ENCODE data around the gene MINDY3.
"Not testable (repeated sequence)": the region's sequence is repeated elsewhere in the genome, so short reads cannot be mapped to it uniquely, and the experiment has no call there.

Gene MINDY3

DNA sequence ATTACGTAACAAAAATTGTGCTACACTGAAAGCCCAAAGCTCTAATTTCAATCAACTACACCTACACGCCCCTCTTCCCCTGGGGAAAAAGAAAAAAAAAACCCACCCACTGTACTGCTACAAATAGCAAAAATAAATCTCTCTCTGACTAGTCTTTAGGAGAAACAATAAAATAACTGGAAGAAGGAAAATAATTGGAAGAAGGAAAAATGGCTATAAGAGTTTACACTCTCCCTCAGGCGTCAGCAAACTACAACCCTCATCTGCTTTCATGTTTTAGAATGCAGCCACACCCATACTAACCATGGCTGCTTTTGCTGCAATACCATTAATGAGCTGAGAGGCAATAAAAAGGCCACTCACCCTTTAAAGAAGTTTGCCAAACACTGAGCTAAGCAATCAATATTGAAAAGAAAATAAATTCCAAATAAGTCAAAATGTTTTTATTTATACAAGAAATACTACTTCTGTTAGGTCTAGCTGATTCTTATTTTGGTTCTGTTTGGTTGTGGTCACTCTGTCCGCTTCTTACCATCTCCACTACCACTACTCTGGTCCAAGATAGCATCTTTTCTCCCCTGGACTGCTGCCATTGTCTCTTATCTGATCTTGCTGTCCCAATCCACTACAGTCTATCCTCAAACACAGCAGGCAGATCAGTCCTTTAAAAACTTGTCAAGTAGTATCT, 3.8 kb downstream of the MINDY3 start:
- no peak for DNase-seq (ENCODE audit: low read depth)

DNA sequence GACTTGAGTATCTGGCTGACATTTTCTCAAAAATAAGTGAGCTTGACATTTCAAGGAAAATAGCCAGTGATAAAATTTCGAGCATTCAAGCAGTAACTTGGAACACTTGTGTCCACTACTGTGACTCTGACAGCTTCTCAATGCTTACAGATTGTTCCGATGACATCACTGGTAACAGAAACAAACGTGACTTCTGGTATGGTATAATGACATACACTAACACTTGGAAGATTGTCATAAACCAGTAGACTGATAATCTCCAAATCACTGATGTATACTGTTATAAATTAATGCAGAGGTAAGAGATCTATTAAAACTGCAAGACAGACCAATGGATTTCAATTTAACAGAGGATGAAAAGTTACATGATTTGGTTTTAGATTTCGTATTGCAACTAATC, 6.5 kb downstream of the MINDY3 start:
- DNase-seq (ENCODE audit: low read depth) = no peak

DNA sequence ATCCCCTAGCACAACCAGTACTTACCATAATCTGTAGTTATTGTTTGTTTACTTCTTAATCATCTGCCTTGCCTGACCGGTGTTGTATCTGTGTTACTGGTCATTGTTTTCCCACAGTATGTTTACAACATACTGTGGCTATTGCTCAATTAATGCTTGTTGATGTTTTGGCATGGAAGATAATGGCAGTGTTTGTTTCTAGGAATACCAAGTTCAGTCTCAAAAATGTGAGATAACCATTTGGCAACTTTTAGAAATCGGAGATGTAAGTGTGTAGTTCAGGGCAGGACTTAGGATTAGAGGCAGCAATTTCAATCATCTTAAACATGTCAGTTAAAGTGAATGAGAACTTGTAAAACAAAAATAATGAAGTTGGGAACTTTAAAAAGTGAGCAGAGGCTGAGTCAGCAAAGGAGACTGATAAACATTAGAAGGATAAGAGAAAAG, 8.2 kb downstream of the MINDY3 start:
- no peak for DNase-seq (ENCODE audit: low read depth)

DNA sequence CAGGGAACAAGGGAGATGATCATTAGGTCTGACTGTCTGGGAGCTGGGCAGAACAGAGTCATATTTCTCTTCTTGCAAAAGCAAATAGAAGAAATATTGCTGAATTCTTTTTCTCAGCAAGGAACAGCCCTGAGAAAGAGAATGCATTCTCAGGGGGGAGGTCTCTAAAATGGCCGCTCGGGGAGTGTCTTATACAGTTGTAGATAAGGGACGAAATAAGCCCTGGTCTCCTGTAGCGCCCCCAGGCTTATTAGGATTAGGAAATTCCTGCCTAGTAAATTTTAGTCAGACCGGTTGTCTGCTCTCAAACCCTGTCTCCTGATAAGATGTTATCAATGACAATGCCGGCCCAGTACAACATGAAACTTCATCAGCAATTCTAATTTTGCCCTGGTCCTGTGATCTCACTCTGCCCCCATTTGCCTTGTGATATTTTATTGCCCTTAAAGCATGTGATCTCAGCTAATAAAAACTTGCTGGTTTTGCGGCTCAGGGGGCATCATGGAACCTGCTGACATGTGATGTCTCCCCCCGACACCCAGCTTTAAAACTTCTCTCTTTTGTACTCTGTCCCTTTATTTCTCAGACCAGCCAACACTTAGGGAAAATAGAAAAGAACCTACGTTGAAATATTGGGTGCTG, 9.8 kb downstream of the MINDY3 start:
- not testable (repeated sequence) for DNase-seq (ENCODE audit: low read depth)

DNA sequence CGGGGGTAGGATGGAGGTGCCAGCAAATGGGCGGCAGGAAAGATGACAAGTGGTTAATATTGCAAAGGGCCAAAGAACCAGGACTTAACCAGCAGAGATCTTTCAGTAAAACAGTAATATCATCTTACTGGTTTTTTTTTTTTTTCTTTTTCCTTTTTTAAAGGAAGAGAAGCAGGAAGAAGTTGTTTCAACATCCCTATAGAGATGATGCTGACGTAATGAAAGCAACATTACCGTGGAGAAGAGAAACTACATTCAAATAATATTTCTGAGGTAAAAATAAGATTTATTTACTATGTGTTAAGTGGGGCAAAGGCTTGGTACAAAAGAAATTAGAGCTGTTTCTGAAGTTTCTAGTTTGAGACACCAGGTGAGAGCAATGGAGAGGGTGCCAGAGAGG, 11.0 kb downstream of the MINDY3 start:
- no peak for DNase-seq (ENCODE audit: low read depth)

DNA sequence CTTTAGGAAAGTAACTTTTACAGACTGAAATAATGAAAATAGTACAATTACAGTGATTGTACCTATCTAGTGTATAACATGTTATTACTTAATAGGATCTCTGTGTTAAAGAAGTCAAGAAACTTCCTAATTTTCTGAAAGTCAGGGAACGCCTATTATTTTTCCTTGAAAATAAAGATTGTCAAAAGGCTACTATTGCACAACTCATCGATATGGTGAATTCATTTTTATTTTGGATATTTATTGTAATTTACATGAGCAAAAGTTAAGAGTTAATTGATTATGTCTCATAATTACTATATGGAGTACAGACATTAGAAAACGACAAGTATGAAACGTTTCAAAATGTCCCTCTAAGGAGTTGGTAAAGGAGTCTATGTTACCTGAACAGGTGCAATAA, 12.8 kb downstream of the MINDY3 start:
- no peak for DNase-seq (ENCODE audit: low read depth)

DNA sequence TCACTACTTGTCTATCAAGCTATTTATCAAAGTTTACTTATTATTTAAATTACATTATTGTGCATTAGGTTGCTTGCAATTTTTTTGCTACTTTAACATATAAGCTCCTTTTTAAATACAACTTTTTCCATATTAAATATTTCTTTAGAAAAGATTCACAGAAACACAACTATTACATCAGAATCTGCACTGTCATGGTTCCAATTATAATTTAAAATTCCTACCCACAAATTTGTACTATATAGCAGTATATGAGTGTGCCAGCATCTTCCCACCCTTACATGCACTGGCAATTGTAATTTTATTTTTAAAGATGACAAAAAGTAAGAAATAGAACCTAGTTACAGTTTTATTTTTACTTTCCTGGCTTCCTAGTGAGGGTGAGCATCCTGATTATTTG, 15.8 kb downstream of the MINDY3 start:
- no peak for DNase-seq (ENCODE audit: low read depth)

DNA sequence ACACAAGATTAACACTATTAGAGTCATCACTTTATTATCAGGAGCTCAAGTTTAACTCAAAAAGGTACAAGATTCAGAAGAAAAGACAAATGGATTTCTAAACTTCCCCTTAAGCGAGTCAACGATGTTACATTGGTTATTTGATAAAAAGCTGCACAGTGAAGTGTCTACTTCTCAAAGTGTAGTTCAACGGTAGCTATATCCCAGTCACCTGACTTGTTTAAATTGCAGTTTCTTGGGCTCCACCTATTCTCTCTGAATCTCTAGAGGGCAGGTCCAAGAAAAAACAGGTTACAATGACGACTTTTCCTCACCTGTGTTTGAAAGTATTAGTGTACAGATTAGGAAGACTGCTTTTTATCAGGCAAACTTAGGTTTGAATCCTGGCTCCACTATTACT, 16.6 kb downstream of the MINDY3 start:
- DNase-seq (ENCODE audit: low read depth) = no peak

DNA sequence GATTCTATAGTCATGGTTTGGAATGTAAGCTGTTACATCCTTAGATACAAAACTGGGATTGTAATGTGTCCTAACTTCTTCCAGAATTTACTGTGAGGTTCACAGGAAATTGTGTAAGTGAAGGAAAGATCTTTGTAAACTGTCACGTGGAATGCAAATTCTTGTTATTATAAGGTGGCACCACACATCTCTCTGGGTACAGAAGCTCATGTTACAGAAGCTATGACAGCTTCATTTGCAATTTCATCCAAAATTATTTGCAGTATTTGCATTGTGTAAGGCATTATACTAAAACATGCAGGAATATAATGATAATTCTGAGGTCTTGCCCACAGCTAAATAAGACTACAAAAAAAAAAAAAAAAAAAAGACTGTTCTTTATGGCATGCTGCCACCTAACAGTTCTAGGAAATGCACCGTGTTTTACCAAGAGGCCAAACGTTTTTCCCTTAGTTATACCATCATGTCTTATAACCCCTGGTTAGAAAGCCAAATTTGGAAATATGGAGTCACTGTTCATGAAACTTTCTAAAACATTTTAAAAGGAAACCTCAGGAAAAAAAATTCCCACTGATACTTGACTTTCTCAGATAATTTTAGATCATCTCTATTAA, 17.6 kb downstream of the MINDY3 start:
- no peak for DNase-seq (ENCODE audit: low read depth)

DNA sequence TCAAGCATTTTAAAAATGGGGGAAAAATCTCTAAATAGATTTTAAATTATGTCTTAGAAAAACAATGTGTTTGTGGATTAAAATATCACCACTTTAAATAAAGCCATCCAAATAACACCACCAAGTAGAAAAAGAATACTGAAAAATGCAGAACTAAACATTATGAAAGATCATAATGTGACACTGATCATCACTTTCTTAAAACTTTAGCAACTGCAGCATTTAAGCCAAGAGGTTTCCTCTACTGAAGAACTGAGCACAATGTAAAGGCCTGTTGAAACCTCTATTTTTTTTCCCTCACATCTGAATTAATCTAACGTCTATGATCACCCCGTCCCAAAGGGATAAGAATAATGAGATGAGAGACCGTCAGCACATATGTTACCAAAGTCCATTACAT, 18.6 kb downstream of the MINDY3 start:
- no peak for DNase-seq (ENCODE audit: low read depth)

DNA sequence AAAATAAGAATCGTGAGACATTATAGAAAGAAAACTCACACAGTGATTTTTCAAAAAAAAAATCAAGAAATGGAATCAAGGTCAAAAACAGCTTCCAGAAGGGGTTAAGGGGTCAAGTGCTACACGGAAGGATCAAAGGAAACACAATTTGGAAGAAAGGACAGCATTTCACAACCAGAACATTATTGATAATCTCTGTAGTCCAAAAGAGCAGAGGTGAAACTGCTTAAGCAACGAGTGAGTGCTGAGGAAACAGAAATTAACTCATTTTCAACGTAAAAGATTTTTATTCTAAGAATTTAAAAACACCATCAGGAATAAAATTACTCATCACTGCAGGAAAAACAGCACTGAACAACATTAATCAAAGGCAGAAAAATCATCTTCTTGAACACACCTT, 23.5 kb downstream of the MINDY3 start:
- no peak for DNase-seq (ENCODE audit: low read depth)

DNA sequence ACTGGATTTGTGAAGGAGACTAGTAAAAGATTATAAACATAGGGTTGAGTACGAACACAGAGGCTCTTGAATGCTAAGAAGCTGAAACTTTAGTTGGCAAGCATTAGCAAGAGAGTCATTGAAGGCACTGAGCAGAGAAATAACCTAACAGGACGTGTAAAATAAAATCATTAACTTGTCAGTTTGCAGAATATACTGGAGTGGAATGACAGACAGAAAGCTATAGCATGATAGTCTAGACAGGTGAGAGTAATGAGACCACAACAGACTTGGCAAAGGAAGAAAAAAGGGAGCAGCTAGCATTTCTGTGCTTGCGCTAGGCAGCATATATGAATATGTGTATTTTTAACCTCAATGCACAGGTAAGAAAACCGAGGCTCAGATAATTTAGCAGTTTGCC, 30.8 kb downstream of the MINDY3 start:
- no peak for DNase-seq (ENCODE audit: low read depth)

DNA sequence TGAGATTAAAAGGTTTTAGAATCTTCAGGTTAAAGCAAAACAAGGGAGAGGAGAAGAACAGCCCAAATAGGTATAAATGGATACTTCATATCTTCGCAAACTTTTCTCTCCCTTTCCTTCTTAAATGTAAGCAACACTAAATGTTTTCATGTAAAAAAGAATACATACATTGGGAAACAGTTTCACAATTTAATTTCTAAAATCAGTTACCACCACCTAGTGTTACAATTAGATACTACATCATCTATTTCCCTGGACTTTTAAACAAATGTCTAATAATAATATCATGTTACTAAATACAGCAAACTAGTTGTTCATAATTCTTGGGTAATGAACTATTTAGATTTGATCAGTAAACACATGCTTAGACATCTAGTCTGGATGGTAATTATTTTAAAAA, 35.8 kb downstream of the MINDY3 start:
- no peak for DNase-seq (ENCODE audit: low read depth)

DNA sequence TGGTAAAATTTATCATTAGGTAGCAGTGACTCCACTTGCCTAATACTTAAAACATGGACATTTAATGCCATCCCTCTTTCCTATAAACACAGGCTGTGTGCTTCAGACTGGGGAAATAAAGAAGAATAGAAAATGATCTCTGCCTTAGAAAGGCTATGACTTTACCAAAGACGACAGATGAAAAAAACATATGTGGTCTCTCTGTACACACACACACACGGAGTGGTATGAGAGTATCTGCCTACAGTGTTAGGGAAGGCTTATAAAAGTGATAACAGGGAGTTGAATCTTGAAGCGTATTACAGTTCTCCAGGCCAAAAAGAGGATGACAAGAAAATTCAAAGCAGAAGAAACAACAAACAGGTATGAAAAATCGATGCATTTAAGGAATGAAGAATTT, 38.2 kb downstream of the MINDY3 start:
- DNase-seq (ENCODE audit: low read depth) = no peak

DNA sequence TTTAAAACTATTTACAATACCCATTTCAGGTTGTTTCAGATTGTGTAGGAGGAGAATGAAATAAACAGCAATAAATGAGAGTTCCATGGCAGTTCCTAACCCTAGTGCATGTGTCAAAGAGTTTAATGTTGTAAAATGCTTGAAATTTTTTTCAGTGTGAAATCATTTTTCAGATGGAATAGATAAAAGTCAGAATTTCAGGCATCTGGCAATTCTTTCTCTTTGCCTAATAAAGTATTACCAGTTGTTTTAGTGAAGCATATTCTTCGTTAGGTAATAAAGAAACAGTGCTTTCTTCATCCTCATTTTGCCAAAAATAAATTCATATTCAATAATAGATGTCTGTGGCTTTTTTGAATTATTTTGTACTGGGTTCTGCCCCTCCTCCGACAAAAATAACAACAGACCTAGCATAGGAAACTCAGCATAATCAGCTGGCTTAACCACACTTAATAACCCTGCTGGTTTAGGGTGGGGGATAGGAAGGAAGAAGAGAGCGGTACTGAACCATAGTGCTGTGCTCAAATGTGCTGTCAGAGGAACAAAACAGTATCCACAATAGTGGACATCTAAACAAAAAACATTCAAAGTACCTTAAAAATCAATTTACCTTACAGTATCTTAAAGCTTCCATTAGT, 39.1 kb downstream of the MINDY3 start:
- no peak for DNase-seq (ENCODE audit: low read depth)

DNA sequence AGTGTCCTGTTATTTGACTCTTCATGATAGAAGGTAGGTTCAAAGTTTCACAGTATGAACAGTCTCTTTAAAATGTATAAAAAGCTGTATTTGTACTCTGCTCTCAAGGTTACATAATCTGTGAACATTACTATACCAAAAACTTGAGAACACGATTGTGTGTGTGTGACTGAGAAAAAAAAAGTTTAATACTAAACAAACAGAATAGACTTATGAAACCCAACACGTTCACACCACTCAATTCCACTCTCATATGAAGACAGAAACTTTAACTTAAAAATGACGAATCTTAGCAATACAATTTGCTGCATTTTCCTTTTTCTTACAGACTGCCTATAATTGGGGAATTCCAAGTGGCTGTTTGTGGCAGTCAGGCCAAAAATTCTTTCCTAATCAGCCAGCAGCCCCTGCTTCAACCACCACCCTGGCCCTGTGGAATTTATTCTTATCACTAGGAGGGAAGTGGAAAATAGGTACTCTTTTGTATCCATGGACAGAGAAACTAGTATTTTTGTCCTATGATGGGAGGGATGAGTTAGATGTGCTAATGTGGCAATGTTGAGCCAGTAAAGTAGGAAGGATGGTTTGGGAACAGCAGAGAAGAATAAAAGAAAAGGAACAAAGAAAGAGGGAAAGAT, 42.8 kb downstream of the MINDY3 start:
- DNase-seq (ENCODE audit: low read depth) = no peak

DNA sequence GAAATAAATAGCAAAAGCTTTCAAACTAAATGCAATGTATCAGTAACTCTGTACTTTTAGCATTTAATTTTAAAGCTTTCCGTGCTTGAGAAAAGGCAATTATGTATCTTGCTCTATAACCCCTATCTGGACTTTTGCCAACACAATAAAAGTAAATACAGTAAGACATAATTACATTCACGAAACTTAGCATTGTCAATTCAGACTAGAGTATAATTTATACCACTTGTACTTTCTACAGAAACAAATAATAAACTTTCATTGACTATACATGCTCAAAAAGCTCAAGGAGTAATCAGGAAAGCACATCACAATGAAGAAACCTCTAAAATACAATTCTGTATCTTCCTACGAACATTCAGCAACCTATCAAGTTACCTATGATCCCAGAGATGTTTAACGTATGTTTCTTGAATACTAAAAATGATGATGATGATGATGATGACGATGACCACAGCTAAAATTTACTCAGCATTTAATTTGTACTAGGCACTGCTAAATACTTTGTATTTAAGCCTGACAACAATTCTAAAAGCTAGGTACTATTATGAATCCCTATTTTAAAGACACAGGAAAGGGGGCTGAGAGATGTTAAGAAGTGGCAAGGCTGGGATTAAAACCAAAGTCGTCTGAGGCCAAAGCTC, 44.9 kb downstream of the MINDY3 start:
- no peak for DNase-seq (ENCODE audit: low read depth)

DNA sequence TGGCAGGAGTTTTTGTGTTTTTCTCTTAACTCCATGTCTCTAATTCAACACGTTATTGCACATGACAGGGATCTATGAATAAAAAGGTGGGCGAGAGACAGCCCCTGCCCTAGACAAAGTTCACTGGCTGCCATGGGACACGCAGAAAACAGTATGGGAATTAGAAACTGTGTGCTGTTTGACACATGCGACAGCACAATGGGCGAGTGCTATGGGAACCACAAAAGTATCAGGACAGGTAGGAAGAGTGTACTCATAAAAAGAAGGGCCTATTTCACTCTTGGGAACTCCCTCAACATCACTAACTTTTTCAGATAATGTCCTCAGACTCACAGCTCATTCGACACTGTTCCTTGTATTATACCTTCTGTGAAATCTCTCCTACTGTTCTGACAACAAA, 45.7 kb downstream of the MINDY3 start:
- no peak for DNase-seq (ENCODE audit: low read depth)

DNA sequence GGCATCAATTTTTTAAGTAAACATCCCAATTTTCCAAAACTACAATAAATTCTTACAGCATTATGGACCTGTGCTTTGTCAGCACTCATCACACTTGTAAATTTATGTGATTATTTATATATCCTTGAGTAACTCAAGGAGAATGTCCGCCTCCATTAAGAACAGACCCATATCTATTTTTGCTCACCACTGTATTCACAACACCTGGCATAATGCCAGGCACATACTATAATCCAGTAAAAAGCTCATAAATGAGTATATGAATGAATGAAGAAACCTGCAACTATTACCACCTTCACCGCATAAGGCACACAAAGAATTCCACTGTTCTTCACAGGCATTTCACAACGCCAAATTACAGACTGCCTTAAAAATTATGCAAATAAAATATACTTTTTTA, 46.9 kb downstream of the MINDY3 start:
- DNase-seq (ENCODE audit: low read depth) = no peak

DNA sequence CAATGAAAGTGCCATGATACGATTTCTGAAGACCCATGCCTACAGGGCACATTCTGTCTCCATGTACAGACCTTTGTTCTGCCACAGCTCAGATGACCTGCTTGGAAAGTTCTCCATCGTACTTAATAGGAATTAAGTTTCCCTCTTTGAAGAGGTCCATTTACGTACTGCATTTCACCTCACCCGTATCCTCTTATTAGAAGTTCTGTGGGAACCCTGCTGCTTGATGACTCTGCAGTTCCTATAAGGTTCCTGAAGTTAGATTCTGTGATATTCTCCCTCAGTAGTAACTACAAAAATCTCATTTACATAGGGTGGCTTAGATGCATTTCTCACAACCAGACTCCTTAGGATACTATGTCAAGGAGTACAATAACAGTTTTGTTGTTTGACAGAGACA, 50.9 kb downstream of the MINDY3 start:
- no peak for DNase-seq (ENCODE audit: low read depth)

DNA sequence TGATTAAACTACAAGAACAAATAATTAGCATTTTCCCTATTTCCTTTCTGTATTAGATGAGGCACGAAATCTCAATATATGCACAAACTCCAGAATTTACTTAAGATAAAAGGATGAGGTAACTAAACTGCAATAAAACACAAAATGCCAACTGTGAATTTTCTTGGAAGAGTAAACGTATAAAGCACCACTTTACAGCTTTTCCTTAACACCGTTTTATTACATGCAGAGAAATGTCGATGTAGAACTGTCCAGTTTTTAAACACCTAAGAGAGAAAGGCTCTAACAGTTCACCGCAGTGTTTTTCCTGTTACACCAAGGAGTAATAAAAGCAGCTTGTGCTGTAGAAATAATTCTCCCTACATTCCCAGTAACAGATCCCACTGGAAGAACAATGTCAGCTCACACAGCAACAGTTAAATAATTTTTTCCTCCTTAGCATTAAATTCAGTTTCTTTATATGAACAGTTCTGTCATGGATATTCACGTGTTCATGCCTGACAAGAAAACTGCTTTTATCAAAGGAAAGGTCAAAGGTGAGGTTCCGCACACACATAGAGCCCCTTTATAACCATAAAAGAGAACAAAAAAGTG, 52.0 kb downstream of the MINDY3 start:
- DNase-seq (ENCODE audit: low read depth) = no peak

Data from activated T-cell treated with anti-CD3 and anti-CD28 coated beads for 48 hours (primary cell).